K562 (cell line): ENCODE results near the gene SPON2. TPM values are rescaled to one million over a fixed set of nuclear protein-coding genes. Genes with fewer than 3 reads are reported as not detected.

Source experiments
- ELF1 ChIP-seq: fragments of 200-800 bp; sonication (Bioruptor generic); IDR thresholded peaks from 2 replicates; pipeline ENCODE4 v1.6.1; 2016; ENCODE audit warnings: missing genetic modification characterization, missing compliant biosample characterization
- JUND ChIP-seq, 2 experiments: IDR thresholded peaks; 2 replicates in 1 of 2; 3 replicates in 1 of 2; pipeline ENCODE4 v1.6.1; 2011; ENCODE audit warnings: borderline replicate concordance in 2 of 2, low read depth in 2 of 2, low read length in 2 of 2, improper control_type of control experiment in 1 of 2, missing biosample characterization in 1 of 2, missing genetic modification characterization in 1 of 2, missing genetic modification reagents in 1 of 2
- NEUROD1 ChIP-seq: fragments of 150-350 bp; IDR thresholded peaks from 2 replicates; pipeline ENCODE4 v1.6.1; 2014; ENCODE audit warnings: borderline replicate concordance, low read length, low read depth; ENCODE audit not compliant: partially characterized antibody
- NFE2 ChIP-seq: IDR thresholded peaks from 2 replicates; pipeline ENCODE4 v1.6.1; 2014; ENCODE audit warnings: antibody characterized with exemption, low read depth
- PTTG1 ChIP-seq: fragments of 450-650 bp; IDR thresholded peaks from 2 replicates; pipeline ENCODE4 v1.6.1; 2016; ENCODE audit warnings: low read depth, mild to moderate bottlenecking, missing genetic modification characterization, missing compliant biosample characterization
- SMARCB1 ChIP-seq: IDR thresholded peaks from 2 replicates; pipeline ENCODE4 v1.6.1; 2011; ENCODE audit warnings: improper control_type of control experiment, low read depth; ENCODE audit not compliant: insufficient read length
- TAL1 ChIP-seq: fragments of 450-650 bp; IDR thresholded peaks from 2 replicates; pipeline ENCODE4 v1.6.1; 2016; ENCODE audit warnings: mild to moderate bottlenecking
- ZNF316 ChIP-seq: fragments of 450-650 bp; IDR thresholded peaks from 2 replicates; pipeline ENCODE4 v1.6.1; 2016
- ZNF592 ChIP-seq: fragments of 450-650 bp; IDR thresholded peaks from 2 replicates; pipeline ENCODE4 v1.6.1; 2017; ENCODE audit warnings: antibody characterized with exemption, mild to moderate bottlenecking
- polyA plus RNA-seq, 8 experiments: library from polyadenylated mRNA; depleted of rRNA in 4 of 8; stranded (reverse) in 5 of 8; unstranded in 3 of 8; fragments of >200 nt; fragmentation: Nextera tagmentation in 2 of 8; fragmentation: Illumina TruSeq in 1 of 8; extraction: Ambion mirVana in 2 of 8; extraction: Trizol in 1 of 8; gene quantifications; 2 replicates each; pipeline versions ENCODE4 v1.2.1 to v1.2.3, GENCODE V29; 2011 to 2014; ENCODE audit warnings: inconsistent platforms in 1 of 8, missing spikeins in 1 of 8
- total RNA-seq, 7 experiments: library from RNA; depleted of rRNA in 6 of 7; stranded (reverse); fragments of >200 nt in 6 of 7; fragmentation: Illumina TruSeq in 2 of 7; extraction: Trizol in 2 of 7; gene quantifications; 2 replicates each; pipeline versions ENCODE4 v1.2.1 to v1.2.3, GENCODE V29; 2011 to 2021; ENCODE audit warnings: low replicate concordance in 1 of 7
- TF ChIP-seq, protein P1 (sequence below): fragments of 450-650 bp; formaldehyde crosslinking; IDR thresholded peaks from 2 replicates; pipeline ENCODE4 v1.4.0; 2020; ENCODE audit warnings: mild to moderate bottlenecking, moderate library complexity
- TF ChIP-seq, protein P2 (sequence below): sonication (generic); formaldehyde crosslinking; IDR thresholded peaks from 2 replicates; pipeline ENCODE4 v1.8.1; 2023; ENCODE audit warnings: mild to moderate bottlenecking, missing genetic modification reagents, moderate library complexity

Gene SPON2
- total and polyA plus RNA-seq, 9 of the 15 experiments (the other 6 are each of a cell fraction or from before 2014, with no cell fraction given), result 0.21 to 2.2 (median 0.83) TPM

DNA sequence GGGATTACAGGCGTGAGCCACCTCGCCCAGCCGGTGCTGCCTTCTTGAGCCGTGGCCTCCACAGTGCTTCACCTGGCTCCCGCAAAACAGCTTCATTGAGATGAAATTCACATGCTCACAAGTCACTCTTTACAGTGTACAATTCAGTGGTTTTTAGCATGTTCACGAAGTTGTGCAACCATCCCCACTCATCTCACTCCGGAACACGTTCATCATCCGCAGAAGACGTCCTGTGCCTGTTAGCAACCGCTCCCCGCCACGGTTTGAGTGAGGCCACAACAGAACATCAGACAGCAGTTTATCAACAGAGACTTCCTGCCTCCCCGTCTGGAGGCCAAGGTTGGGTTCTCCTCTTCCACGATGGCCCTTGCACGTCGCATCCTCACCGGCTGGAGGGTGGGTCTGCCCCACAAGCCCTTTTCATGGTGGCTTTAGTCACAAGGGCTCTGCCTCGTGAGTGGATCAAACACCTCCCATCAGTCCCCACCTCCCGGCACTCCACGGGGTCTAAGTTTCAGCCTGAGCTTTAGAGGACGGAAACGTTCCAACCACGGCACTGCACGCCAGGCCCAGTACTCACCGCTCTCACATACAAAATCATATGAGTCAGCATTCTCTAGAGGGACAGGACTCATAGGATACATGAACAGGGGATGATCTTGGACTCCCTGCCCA lies 29.6 kb upstream of the SPON2 start (continued):
- TF ChIP-seq ZNF592, result 0 out of 2 replicates have a peak, but pooled peaks have one; percentile 33
- TF ChIP-seq TAL1, result no peak
- TF ChIP-seq, protein P1, sequence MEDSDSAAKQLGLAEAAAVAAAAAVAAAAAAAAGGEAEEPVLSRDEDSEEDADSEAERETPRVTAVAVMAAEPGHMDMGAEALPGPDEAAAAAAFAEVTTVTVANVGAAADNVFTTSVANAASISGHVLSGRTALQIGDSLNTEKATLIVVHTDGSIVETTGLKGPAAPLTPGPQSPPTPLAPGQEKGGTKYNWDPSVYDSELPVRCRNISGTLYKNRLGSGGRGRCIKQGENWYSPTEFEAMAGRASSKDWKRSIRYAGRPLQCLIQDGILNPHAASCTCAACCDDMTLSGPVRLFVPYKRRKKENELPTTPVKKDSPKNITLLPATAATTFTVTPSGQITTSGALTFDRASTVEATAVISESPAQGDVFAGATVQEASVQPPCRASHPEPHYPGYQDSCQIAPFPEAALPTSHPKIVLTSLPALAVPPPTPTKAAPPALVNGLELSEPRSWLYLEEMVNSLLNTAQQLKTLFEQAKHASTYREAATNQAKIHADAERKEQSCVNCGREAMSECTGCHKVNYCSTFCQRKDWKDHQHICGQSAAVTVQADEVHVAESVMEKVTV (CRISPR knock-in tag), result no peak
- peak; percentile 97 for TF ChIP-seq ZNF316
- TF ChIP-seq NEUROD1, result no peak
- TF ChIP-seq, protein P2, sequence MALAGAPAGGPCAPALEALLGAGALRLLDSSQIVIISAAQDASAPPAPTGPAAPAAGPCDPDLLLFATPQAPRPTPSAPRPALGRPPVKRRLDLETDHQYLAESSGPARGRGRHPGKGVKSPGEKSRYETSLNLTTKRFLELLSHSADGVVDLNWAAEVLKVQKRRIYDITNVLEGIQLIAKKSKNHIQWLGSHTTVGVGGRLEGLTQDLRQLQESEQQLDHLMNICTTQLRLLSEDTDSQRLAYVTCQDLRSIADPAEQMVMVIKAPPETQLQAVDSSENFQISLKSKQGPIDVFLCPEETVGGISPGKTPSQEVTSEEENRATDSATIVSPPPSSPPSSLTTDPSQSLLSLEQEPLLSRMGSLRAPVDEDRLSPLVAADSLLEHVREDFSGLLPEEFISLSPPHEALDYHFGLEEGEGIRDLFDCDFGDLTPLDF (CRISPR knock-in tag), result no peak
- no peak for TF ChIP-seq ELF1 (tag)
- peak; percentile 24; the same call in 1 of the 2 replicates for TF ChIP-seq NFE2
- no peak for TF ChIP-seq PTTG1 (tag)
- no peak for TF ChIP-seq SMARCB1
- TF ChIP-seq JUND (IDR thresholded peaks at IDR 0.05; ENCODE audit: borderline replicate concordance, low read depth, low read length), result no peak
- TF ChIP-seq JUND (tag; IDR thresholded peaks at IDR 0.05; ENCODE audit: borderline replicate concordance, low read depth, low read length), result no peak
